HCT116 (cell line): ENCODE results near the gene CBR1. TPM values are rescaled to one million over a fixed set of nuclear protein-coding genes. Genes with fewer than 3 reads are reported as not detected.
A peak's percentile ranks its signal among the peaks of the same experiment; 100 is the strongest.

Experiments used
- ATAC-seq: fragments of 200-7000 bp; cut with Tn5 transposase; 2 replicates; pipeline ENCODE4 v1.9.1; 2020; ENCODE audit warnings: mild to moderate bottlenecking, moderate library complexity
- BruUV-seq: library from RNA; stranded (reverse); fragments of 400-500 nt; replicated peaks from 2 replicates; lab custom pipeline; 2021; lab: Mats Ljungman, UMichigan
- CTCF ChIA-PET: fragments of 300-600 bp; sonication (Branson Sonifier 250); formaldehyde crosslinking; loops from one replicate; lab custom pipeline; 2021; ENCODE audit warnings: antibody characterized with exemption; lab: Charles Lee
- POLR2A ChIA-PET: fragments of 300-600, 350-600 bp; sonication (Branson Sonifier 250); formaldehyde crosslinking; loops from one replicate; lab custom pipeline; 2021; ENCODE audit warnings: antibody characterized with exemption; lab: Charles Lee
- RAD21 ChIA-PET, 2 experiments: fragments of 300-600 bp; sonication (Branson Sonifier 250); formaldehyde crosslinking; loops; one replicate each; lab custom pipeline; 2023; ENCODE audit warnings: low total read pairs in 2 of 2; ENCODE audit not compliant: uncharacterized antibody in 2 of 2, unreplicated experiment in 2 of 2, low non-redundant PET in 1 of 2; lab: Charles Lee
- DNase-seq: peaks from one replicate; pipeline ENCODE4 v3.0.0-alpha.2; 2010; ENCODE audit warnings: low read depth, low spot score
- H2AFZ ChIP-seq: fragments of 200-600 bp; shearing (Covaris generic), sonication (generic); 2 replicates; pipeline ENCODE4 v1.6.1; 2017; ENCODE audit warnings: low read depth, mixed run types, mixed read lengths, antibody characterized with exemption, low read length; ENCODE audit not compliant: poor library complexity, severe bottlenecking
- H3K27ac ChIP-seq: 2 replicates; pipeline ENCODE4 v1.5.1; 2012; ENCODE audit warnings: low read depth, low read length
- H3K27me3 ChIP-seq: fragments of 200-600 bp; sonication (generic); 2 replicates; pipeline ENCODE4 v1.6.1; 2016; ENCODE audit warnings: mixed run types, low read length, mixed read lengths; ENCODE audit not compliant: insufficient read depth
- H3K36me3 ChIP-seq, 2 experiments: fragments of 200-500 bp in 1 of 2; fragments of 200-600 bp in 1 of 2; sonication (Bioruptor generic) in 1 of 2; sonication (generic) in 1 of 2; 2 replicates each; pipeline versions ENCODE4 v1.5.1 to v1.6.1; 2014 to 2016; ENCODE audit warnings: low read length in 2 of 2, inconsistent platforms in 1 of 2, mixed read lengths in 1 of 2, mixed run types in 1 of 2; ENCODE audit not compliant: insufficient read depth in 2 of 2, control insufficient read depth in 1 of 2
- H3K4me1 ChIP-seq, 2 experiments: fragments of 200-600 bp in 1 of 2; sonication (generic) in 1 of 2; 2 replicates each; pipeline versions ENCODE4 v1.5.1 to v1.6.1; 2012 to 2017; ENCODE audit warnings: low read length in 2 of 2, inconsistent platforms in 1 of 2, mild to moderate bottlenecking in 1 of 2, mixed read lengths in 1 of 2, mixed run types in 1 of 2, moderate library complexity in 1 of 2; ENCODE audit not compliant: insufficient read depth in 2 of 2, control insufficient read depth in 1 of 2
- H3K4me2 ChIP-seq: fragments of 200-600 bp; sonication (generic); 2 replicates; pipeline ENCODE4 v1.6.1; 2017; ENCODE audit warnings: mixed run types, low read length, mixed read lengths
- H3K4me3 ChIP-seq, 2 experiments: fragments of 200-600 bp in 1 of 2; sonication (generic) in 1 of 2; replicated peaks in 1 of 2; 2 replicates each; pipeline ENCODE4 v1.5.1; 2011 to 2016; ENCODE audit warnings: low read length in 2 of 2, control low read depth in 1 of 2, low read depth in 1 of 2, mild to moderate bottlenecking in 1 of 2, mixed read lengths in 1 of 2, mixed run types in 1 of 2
- H3K79me2 ChIP-seq: fragments of 200-600 bp; sonication (generic); 2 replicates; pipeline ENCODE4 v1.6.1; 2017; ENCODE audit warnings: mild to moderate bottlenecking, mixed run types, low read length, moderate library complexity, mixed read lengths; ENCODE audit not compliant: insufficient read depth
- H3K9ac ChIP-seq: fragments of 200-600 bp; sonication (generic); 2 replicates; pipeline ENCODE4 v1.6.1; 2016; ENCODE audit warnings: low read length, mixed read lengths
- H3K9me2 ChIP-seq: fragments of 200-600 bp; sonication (generic), shearing (Covaris generic); 2 replicates; pipeline ENCODE4 v1.6.1; 2017; ENCODE audit warnings: mixed run types, mild to moderate bottlenecking, moderate library complexity; ENCODE audit not compliant: insufficient read depth
- H3K9me3 ChIP-seq, 2 experiments: fragments of 200-500 bp in 1 of 2; fragments of 200-600 bp in 1 of 2; sonication (Bioruptor generic) in 1 of 2; sonication (generic) in 1 of 2; 2 replicates each; pipeline ENCODE4 v1.6.1; 2014 to 2017; ENCODE audit warnings: low read length in 2 of 2, mixed read lengths in 2 of 2, inconsistent platforms in 1 of 2, low read depth in 1 of 2, mild to moderate bottlenecking in 1 of 2, mixed run types in 1 of 2, moderate library complexity in 1 of 2; ENCODE audit not compliant: control insufficient read depth in 1 of 2, insufficient read depth in 1 of 2
- H4K20me1 ChIP-seq: fragments of 200-600 bp; sonication (generic), shearing (Covaris generic); 2 replicates; pipeline ENCODE4 v1.6.1; 2017; ENCODE audit warnings: mixed run types, mild to moderate bottlenecking, moderate library complexity; ENCODE audit not compliant: insufficient read depth
- CBX3 ChIP-seq: IDR thresholded peaks from 2 replicates; pipeline ENCODE4 v1.6.1; 2012; ENCODE audit warnings: low read depth
- EZH2 ChIP-seq: fragments of 200-600 bp; sonication (generic); IDR thresholded peaks from 2 replicates; pipeline ENCODE4 v1.6.1; 2017; ENCODE audit warnings: antibody characterized with exemption, mixed run types
- EZH2phosphoT487 ChIP-seq: fragments of 200-600 bp; IDR thresholded peaks from 2 replicates; pipeline ENCODE4 v1.6.1; 2018; ENCODE audit warnings: antibody characterized with exemption, borderline replicate concordance
- JUND ChIP-seq: IDR thresholded peaks from 2 replicates; pipeline ENCODE4 v1.6.1; 2012
- POLR2A ChIP-seq: IDR thresholded peaks from 2 replicates; pipeline ENCODE4 v1.7.0; 2011; ENCODE audit warnings: borderline replicate concordance; ENCODE audit not compliant: insufficient read depth, insufficient read length; ENCODE audit errors: extremely low read depth
- POLR2AphosphoS5 ChIP-seq: IDR thresholded peaks from 2 replicates; pipeline ENCODE4 v1.6.1; 2011; ENCODE audit warnings: mild to moderate bottlenecking, low read depth, low read length, moderate library complexity
- REST ChIP-seq: IDR thresholded peaks from 2 replicates; pipeline ENCODE4 v1.6.1; 2012; ENCODE audit warnings: low read depth
- SIN3A ChIP-seq: IDR thresholded peaks from 2 replicates; pipeline ENCODE4 v1.6.1; 2012; ENCODE audit warnings: low read depth
- SP1 ChIP-seq: IDR thresholded peaks from 2 replicates; pipeline ENCODE4 v1.6.1; 2012; ENCODE audit warnings: low read depth
- SRF ChIP-seq: IDR thresholded peaks from 2 replicates; pipeline ENCODE4 v1.6.1; 2012; ENCODE audit warnings: low read depth
- YY1 ChIP-seq: IDR thresholded peaks from 2 replicates; pipeline ENCODE4 v1.6.1; 2011; ENCODE audit warnings: low read length, low read depth, moderate library complexity, mild to moderate bottlenecking; ENCODE audit not compliant: insufficient replicate concordance; ENCODE audit errors: extremely low read depth
- ZBTB33 ChIP-seq: IDR thresholded peaks from 2 replicates; pipeline ENCODE4 v1.6.1; 2011; ENCODE audit warnings: mild to moderate bottlenecking, low read length, moderate library complexity; ENCODE audit not compliant: insufficient replicate concordance; ENCODE audit errors: extremely low read depth
- ZFX ChIP-seq: fragments of 450-650 bp; IDR thresholded peaks from 2 replicates; pipeline ENCODE4 v1.6.1; 2017
- ZNF274 ChIP-seq: fragments of 200-500 bp; sonication (Bioruptor generic); IDR thresholded peaks from 2 replicates; pipeline ENCODE4 v1.6.1; 2014; ENCODE audit warnings: mild to moderate bottlenecking, low read depth, low read length, inconsistent platforms
- intact Hi-C: fragments of 100-400 bp; cut with micrococcal nuclease; formaldehyde crosslinking; loops from 2 replicates; pipeline ENCODE4 v1.10.0; 2022
- total RNA-seq: library from RNA; stranded (reverse); gene quantifications from one replicate; pipeline ENCODE4 v1.2.1, GENCODE V29; 2021; ENCODE audit not compliant: unreplicated experiment
- TF ChIP-seq, protein P1 (sequence below): IDR thresholded peaks from 2 replicates; pipeline ENCODE4 v1.6.1; 2012
- TF ChIP-seq, protein P2 (sequence below): IDR thresholded peaks from 2 replicates; pipeline ENCODE4 v1.6.1; 2012

The CBR1 gene
- total RNA-seq, 1 experiment from 2014 or later = 0.91 TPM

DNA sequence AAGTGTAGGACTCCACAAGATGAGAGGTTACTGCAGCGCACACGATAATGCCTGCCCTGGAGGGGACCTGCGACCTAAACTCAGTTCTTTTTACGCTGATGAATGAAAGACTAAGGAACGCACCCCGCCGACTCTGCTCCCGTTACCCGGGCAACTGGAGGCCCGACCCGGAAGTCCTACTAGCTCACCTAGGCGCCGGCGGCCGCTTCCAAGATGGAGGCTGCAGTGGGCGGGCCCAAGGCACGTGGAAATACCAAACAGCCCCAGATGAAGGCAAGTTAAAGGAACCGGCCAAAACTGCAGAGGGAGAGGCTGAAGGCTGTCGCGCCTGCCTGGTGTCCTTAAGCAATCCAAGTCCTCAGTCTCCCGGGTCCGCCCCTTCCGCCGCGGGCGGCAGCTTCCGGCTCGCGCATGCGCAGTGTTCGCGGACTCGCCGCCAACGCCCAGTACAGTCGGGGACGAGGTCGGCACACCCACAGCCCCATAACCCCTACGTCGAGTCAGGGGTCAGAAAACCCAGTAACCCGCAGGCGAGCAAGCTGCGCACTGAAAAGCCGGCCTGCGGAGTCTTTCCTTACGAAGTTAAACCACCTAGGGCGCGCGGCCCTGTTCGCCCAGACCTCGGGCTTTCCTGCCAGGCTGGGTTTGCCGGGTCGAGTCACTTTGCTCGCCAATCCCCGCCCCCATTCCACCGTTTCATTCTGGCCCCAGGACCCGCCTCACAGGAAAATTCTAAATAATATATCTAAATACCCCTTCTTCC is 9.5 kb upstream of the CBR1 start, which contains the start of gene SETD4 (continued):
- TF ChIP-seq YY1 = peak; percentile 86
- no peak for TF ChIP-seq JUND
- TF ChIP-seq REST = no peak
- peak; percentile 11; the same call in 1 of the 2 replicates for TF ChIP-seq SP1
- TF ChIP-seq SRF = no peak
- TF ChIP-seq SIN3A = peak; percentile 73

- POLR2A ChIA-PET = no interaction called here
- H3K36me3 ChIP-seq = peaks cover 13 to 16% of the 10 kb centered on the region in 2 experiments; a peak in 2 of 4 replicates
- H3K9ac ChIP-seq = no peak overlapping the region
- TF ChIP-seq EZH2 = no peak
- no peak for TF ChIP-seq POLR2A
- no peak for TF ChIP-seq ZNF274
- no peak for TF ChIP-seq EZH2phosphoT487
- TF ChIP-seq ZBTB33 = no peak
- no peak for TF ChIP-seq ZFX
- TF ChIP-seq, protein P1, sequence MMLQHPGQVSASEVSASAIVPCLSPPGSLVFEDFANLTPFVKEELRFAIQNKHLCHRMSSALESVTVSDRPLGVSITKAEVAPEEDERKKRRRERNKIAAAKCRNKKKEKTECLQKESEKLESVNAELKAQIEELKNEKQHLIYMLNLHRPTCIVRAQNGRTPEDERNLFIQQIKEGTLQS = no peak
- TF ChIP-seq, protein P2, sequence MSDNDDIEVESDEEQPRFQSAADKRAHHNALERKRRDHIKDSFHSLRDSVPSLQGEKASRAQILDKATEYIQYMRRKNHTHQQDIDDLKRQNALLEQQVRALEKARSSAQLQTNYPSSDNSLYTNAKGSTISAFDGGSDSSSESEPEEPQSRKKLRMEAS = no peak
- no peak for TF ChIP-seq POLR2AphosphoS5
- no peak for TF ChIP-seq CBX3
- no peak for TF ChIP-seq SRF
Measured at GRCh38 chr21:36061445-36061844, 8.4 kb upstream of the CBR1 start.

More at GRCh38 chr21:36061445-36061844, 8.4 kb upstream of the CBR1 start:
- no TSS peak for BruUV-seq
- H3K79me2 ChIP-seq = peaks cover 30% of the 10 kb centered on the region
- no peaks in the 10 kb centered on the region for H3K27me3 ChIP-seq
- CTCF ChIA-PET = no interaction called here
- peak overlapping the region; percentile 91 to 99; a peak in 2 of 4 replicates for H3K4me3 ChIP-seq
- intact Hi-C loops = loop anchor here (5.0 kb wide), 1 partner anchor 51 kb away; no protein-coding TSS in a partner anchor
- ATAC-seq (no peak), DNase-seq (no peak)
- peak overlapping the region; percentile 87 for H3K4me2 ChIP-seq
- no peaks in the 10 kb centered on the region for H3K9me3 ChIP-seq
- H4K20me1 ChIP-seq = no peaks in the 10 kb centered on the region
- no peaks in the 10 kb centered on the region for H3K9me2 ChIP-seq
- RAD21 ChIA-PET = no interaction called here
- H3K27ac ChIP-seq = no peak overlapping the region; the same call in 1 of the 2 replicates
- peaks cover 16 to 17% of the 10 kb centered on the region in 2 experiments; a peak in 3 of 4 replicates for H3K4me1 ChIP-seq
- H2AFZ ChIP-seq = no peak overlapping the region
